ENCODE measurements around the gene DUOX1. TPM values are rescaled to one million over a fixed set of nuclear protein-coding genes. Genes with fewer than 3 reads are reported as not detected.

Gene DUOX1
- total RNA-seq, 1 donor from 2014 or later = not detected

DNA sequence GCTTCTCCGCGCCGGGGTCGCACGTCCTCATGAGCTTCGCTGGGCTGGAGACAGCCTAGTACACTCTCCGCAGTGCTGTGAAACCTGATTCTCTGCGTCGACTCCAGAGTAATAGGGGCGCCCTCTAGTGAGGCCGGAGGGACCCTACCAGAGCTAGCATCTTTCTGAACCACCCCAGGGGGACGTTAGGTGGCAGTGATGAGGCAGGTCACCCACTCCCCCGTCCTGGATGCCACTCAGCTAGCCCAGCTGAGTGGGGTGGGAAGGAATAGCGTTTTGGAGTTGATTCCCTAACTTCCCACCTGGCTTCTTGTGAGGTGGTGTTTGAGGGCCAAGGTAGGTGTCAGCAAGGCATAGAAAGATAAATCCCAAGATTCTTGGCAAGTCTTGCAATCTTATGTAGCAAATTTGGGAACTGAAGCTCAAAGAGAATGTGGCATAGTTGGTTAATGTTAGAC is 11.6 kb upstream of the DUOX1 start:
- no peak overlapping the region for H3K27ac Mint-ChIP-seq (ENCODE audit: unreplicated experiment)
- H3K27me3 Mint-ChIP-seq (ENCODE audit: unreplicated experiment) = peaks cover 30% of the 10 kb centered on the region
- TF ChIP-seq CTCF (IDR thresholded peaks at IDR 0.05) = peak; percentile 99
- peaks cover 7% of the 10 kb centered on the region for H3K4me1 Mint-ChIP-seq (ENCODE audit: unreplicated experiment)
- peak; percentile 95 for DNase-seq (ENCODE audit: extremely low spot score, unreplicated experiment)
- no peaks in the 10 kb centered on the region for H3K9me3 Mint-ChIP-seq (ENCODE audit: unreplicated experiment)
- peak overlapping the region; percentile 24 for H3K4me3 Mint-ChIP-seq (ENCODE audit: unreplicated experiment)
- no peaks in the 10 kb centered on the region for H3K36me3 Mint-ChIP-seq (ENCODE audit: unreplicated experiment)

DNA sequence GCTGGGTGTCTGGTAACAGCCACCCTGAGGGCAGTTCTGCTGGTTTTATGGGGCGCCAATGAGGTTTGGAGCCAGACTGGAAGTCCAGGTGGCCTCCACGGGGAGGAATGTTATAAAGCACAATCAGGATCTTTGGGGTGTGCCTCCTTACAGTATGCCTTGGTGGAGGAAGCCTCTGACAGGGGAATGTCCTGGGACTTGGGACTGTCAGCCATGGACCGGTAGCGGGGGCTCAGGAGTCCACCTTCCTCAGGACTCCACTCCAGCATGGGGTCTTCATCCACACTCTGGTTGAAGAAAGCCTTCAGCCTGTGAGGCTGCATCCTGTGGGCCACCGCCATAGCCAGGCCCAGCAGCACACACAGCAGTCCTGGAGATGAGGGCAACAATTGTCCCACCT is 10.8 kb upstream of the DUOX1 start:
- H3K36me3 Mint-ChIP-seq (ENCODE audit: unreplicated experiment) = no peaks in the 10 kb centered on the region
- no peaks in the 10 kb centered on the region for H3K9me3 Mint-ChIP-seq (ENCODE audit: unreplicated experiment)
- H3K27ac Mint-ChIP-seq (ENCODE audit: unreplicated experiment) = no peak overlapping the region
- no peak overlapping the region for H3K4me3 Mint-ChIP-seq (ENCODE audit: unreplicated experiment)
- H3K27me3 Mint-ChIP-seq (ENCODE audit: unreplicated experiment) = peaks cover 23% of the 10 kb centered on the region
- no peak for DNase-seq (ENCODE audit: extremely low spot score, unreplicated experiment)
- peaks cover 6% of the 10 kb centered on the region for H3K4me1 Mint-ChIP-seq (ENCODE audit: unreplicated experiment)
- no peak for TF ChIP-seq CTCF (IDR thresholded peaks at IDR 0.05)

DNA sequence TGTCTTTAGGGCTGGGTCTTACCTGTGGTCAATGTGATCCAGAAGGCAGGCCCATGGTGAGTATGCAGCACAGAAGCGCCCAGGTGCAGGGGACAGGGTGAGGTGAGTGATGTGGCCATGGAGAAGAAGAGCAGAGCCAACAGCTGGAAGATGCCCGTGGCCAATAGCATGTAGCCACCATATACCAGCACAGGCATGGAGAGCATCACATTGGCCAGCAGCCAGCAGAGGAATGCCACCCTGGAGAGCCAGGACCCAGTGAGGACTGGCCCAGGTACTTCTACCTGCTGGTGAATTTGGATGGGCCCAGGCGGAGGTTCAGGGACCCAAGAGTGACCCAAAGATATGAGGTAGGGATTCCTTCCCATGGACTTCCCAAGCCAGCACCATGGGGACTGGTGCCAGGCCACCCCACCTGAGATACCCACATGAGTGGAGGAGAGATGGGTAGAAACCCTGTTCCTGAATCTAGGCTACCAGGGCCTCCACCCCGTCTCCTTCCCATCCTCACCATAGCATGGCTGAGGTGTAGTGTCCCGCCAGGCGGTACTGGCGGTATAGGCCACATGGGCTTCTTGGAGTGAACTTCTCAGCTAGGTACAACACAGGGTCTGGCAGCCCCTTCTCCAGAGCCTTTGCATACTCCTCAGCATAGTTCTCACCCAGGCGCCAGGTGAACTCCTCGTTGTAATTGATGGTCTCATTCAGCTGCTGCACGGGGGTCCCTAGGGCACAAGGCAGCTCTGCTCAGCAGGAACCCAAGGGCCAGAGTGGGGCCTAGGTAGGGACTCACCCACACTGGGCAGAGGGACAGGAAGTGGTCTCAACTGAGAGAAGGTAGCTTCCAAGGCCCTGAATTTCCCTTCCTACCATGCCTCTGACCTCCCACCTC is 9.5 kb upstream of the DUOX1 start:
- Mint-ChIP-seq H3K27ac (ENCODE audit: unreplicated experiment) (no peak overlapping the region), H3K9me3 (ENCODE audit: unreplicated experiment) (no peaks in the 10 kb centered on the region), H3K36me3 (ENCODE audit: unreplicated experiment) (no peaks in the 10 kb centered on the region), H3K27me3 (ENCODE audit: unreplicated experiment) (peaks cover 19% of the 10 kb centered on the region), H3K4me3 (ENCODE audit: unreplicated experiment) (no peak overlapping the region), H3K4me1 (ENCODE audit: unreplicated experiment) (peaks cover 6% of the 10 kb centered on the region)
- DNase-seq (ENCODE audit: extremely low spot score, unreplicated experiment) = no peak
- TF ChIP-seq CTCF (IDR thresholded peaks at IDR 0.05) = no peak

GRCh38 chr15:45121020-45121419 is 8.8 kb upstream of the DUOX1 start:
- Mint-ChIP-seq H3K27me3 (ENCODE audit: unreplicated experiment) (peaks cover 20% of the 10 kb centered on the region), H3K36me3 (ENCODE audit: unreplicated experiment) (no peaks in the 10 kb centered on the region)
- TF ChIP-seq CTCF (IDR thresholded peaks at IDR 0.05) = no peak

GRCh38 chr15:45121706-45122417 is 7.9 kb upstream of the DUOX1 start:
- Mint-ChIP-seq H3K9me3 (ENCODE audit: unreplicated experiment) (no peaks in the 10 kb centered on the region), H3K27me3 (ENCODE audit: unreplicated experiment) (peaks cover 28% of the 10 kb centered on the region), H3K36me3 (ENCODE audit: unreplicated experiment) (no peaks in the 10 kb centered on the region), H3K4me1 (ENCODE audit: unreplicated experiment) (peaks cover 6% of the 10 kb centered on the region), H3K4me3 (ENCODE audit: unreplicated experiment) (no peak overlapping the region), H3K27ac (ENCODE audit: unreplicated experiment) (no peak overlapping the region)
- TF ChIP-seq CTCF (IDR thresholded peaks at IDR 0.05) = no peak
- DNase-seq (ENCODE audit: extremely low spot score, unreplicated experiment) = no peak

More at GRCh38 chr15:45121020-45121419, 8.8 kb upstream of the DUOX1 start:
- H3K4me1 Mint-ChIP-seq (ENCODE audit: unreplicated experiment) = peaks cover 6% of the 10 kb centered on the region
- no peak overlapping the region for H3K27ac Mint-ChIP-seq (ENCODE audit: unreplicated experiment)
- DNase-seq (ENCODE audit: extremely low spot score, unreplicated experiment) = no peak
- H3K9me3 Mint-ChIP-seq (ENCODE audit: unreplicated experiment) = no peaks in the 10 kb centered on the region
- H3K4me3 Mint-ChIP-seq (ENCODE audit: unreplicated experiment) = no peak overlapping the region

Measured in osteocyte (in vitro differentiated cells).